ENCODE measurements around the gene SNX32. TPM values are rescaled to one million over a fixed set of nuclear protein-coding genes. Genes with fewer than 3 reads are reported as not detected.

The SNX32 gene
- polyA plus RNA-seq, 1 donor (not counting 4 experiments of a cell fraction or from before 2014, with no cell fraction given), result 0.12 TPM

DNA sequence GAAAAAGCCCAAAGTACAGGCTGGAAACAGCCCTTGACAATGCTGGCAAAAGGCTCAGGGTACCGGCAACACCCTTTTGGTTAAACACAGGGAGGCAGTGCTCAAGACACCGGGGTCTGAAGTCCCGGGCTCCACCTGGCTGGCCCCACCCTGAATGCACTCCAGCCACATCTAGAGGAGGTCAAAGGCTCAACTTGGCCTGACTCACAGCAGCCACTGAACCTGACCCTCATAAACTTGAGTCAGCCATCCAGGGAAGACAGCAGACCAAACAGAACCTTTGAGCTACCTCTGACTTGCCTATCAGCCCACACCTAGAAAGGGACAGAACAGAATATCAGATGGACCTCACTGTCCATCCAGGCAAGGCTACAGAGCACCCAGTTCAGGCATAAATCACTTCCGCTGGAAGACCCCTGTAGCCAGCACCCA is 20.4 kb downstream of the SNX32 start:
- FAIRE-seq, result no peak
- TF ChIP-seq EZH2 (IDR thresholded peaks at IDR 0.05; ENCODE audit: low read length) (no peak), CTCF (optimal IDR thresholded peaks at IDR 0.05 in 1 of 3, IDR thresholded peaks at IDR 0.05 in 1 of 3, conservative IDR thresholded peaks at IDR 0.05 in 1 of 3; ENCODE audit: extremely low read depth in 1 of 3, insufficient read depth in 2 of 3, low read length in 3 of 3) (no peak)

GRCh38 chr11:65854852-65855837 is 21.4 kb downstream of the SNX32 start:
- TF ChIP-seq CTCF (optimal IDR thresholded peaks at IDR 0.05 in 1 of 3, IDR thresholded peaks at IDR 0.05 in 1 of 3, conservative IDR thresholded peaks at IDR 0.05 in 1 of 3; ENCODE audit: extremely low read depth in 1 of 3, insufficient read depth in 2 of 3, low read length in 3 of 3) (no peak), EZH2 (IDR thresholded peaks at IDR 0.05; ENCODE audit: low read length) (no peak)
- H4K20me1 ChIP-seq (ENCODE audit: control insufficient read depth, extremely low read depth, insufficient read depth, low read length), result peaks cover 50% of the 10 kb centered on the region
- H3K4me1 ChIP-seq (ENCODE audit: control insufficient read depth, extremely low read depth, insufficient read depth, low read length), result peaks cover 24% of the 10 kb centered on the region
- H3K36me3 ChIP-seq (ENCODE audit: control insufficient read depth in 2 of 2, extremely low read depth in 1 of 2, insufficient read depth in 2 of 2, low read length in 2 of 2), result peaks cover 35 to 46% of the 10 kb centered on the region in 2 experiments
- H3K27ac ChIP-seq (ENCODE audit: control insufficient read depth, insufficient read depth, low read length), result no peak overlapping the region
- dilution Hi-C loops (cut with MboI; ENCODE audit: extremely low pct_ligation_motif_present, low sequenced_read_pairs), result no loop called here
- no peak for FAIRE-seq
- no peaks in the 10 kb centered on the region for H3K27me3 ChIP-seq (ENCODE audit: control insufficient read depth, extremely low read depth, insufficient read depth, low read length)
- H3K79me2 ChIP-seq (ENCODE audit: control insufficient read depth, insufficient read depth, low read length), result peaks cover 44% of the 10 kb centered on the region
- no peaks in the 10 kb centered on the region for H3K9me3 ChIP-seq (ENCODE audit: control insufficient read depth, low read depth, low read length)
- no peak overlapping the region for H3K4me3 ChIP-seq (ENCODE audit: control insufficient read depth in 2 of 3, extremely low read depth in 1 of 3, insufficient read depth in 2 of 3, low read depth in 1 of 3, low read length in 3 of 3)
- peaks cover 7% of the 10 kb centered on the region for H3K9me1 ChIP-seq (ENCODE audit: control insufficient read depth, extremely low read depth, insufficient read depth, low read length)
- H2AFZ ChIP-seq (ENCODE audit: control insufficient read depth, low read length), result no peak overlapping the region
- H3K9ac ChIP-seq (ENCODE audit: control insufficient read depth, extremely low read depth, insufficient read depth, low read length), result no peak overlapping the region
- DNase-seq (ENCODE audit: low read depth, low spot score), result no peak
- no peak overlapping the region for H3K4me2 ChIP-seq (ENCODE audit: control insufficient read depth, extremely low read depth, insufficient read depth, low read depth, low read length)

More for the DNA sequence above, 20.4 kb downstream of the SNX32 start:
- Histone ChIP-seq H3K4me3 (ENCODE audit: control insufficient read depth in 2 of 3, extremely low read depth in 1 of 3, insufficient read depth in 2 of 3, low read depth in 1 of 3, low read length in 3 of 3) (no peak overlapping the region), H3K4me1 (ENCODE audit: control insufficient read depth, extremely low read depth, insufficient read depth, low read length) (peaks cover 16% of the 10 kb centered on the region), H4K20me1 (ENCODE audit: control insufficient read depth, extremely low read depth, insufficient read depth, low read length) (peaks cover 50% of the 10 kb centered on the region), H3K9ac (ENCODE audit: control insufficient read depth, extremely low read depth, insufficient read depth, low read length) (no peak overlapping the region), H3K9me3 (ENCODE audit: control insufficient read depth, low read depth, low read length) (no peaks in the 10 kb centered on the region), H3K27ac (ENCODE audit: control insufficient read depth, insufficient read depth, low read length) (no peak overlapping the region), H3K27me3 (ENCODE audit: control insufficient read depth, extremely low read depth, insufficient read depth, low read length) (no peaks in the 10 kb centered on the region), H2AFZ (ENCODE audit: control insufficient read depth, low read length) (no peak overlapping the region), H3K9me1 (ENCODE audit: control insufficient read depth, extremely low read depth, insufficient read depth, low read length) (peaks cover 7% of the 10 kb centered on the region), H3K79me2 (ENCODE audit: control insufficient read depth, insufficient read depth, low read length) (peaks cover 44% of the 10 kb centered on the region), H3K36me3 (ENCODE audit: control insufficient read depth in 2 of 2, extremely low read depth in 1 of 2, insufficient read depth in 2 of 2, low read length in 2 of 2) (peaks cover 35 to 46% of the 10 kb centered on the region in 2 experiments), H3K4me2 (ENCODE audit: control insufficient read depth, extremely low read depth, insufficient read depth, low read depth, low read length) (no peak overlapping the region)
- no peak for DNase-seq (ENCODE audit: low read depth, low spot score)
- dilution Hi-C loops (cut with MboI; ENCODE audit: extremely low pct_ligation_motif_present, low sequenced_read_pairs), result no loop called here

Data from keratinocyte (primary cell).